ENCODE data around the gene CCKAR.
"Not testable (repeated sequence)": the region's sequence is repeated elsewhere in the genome, so short reads cannot be mapped to it uniquely, and the experiment has no call there.

CCKAR gene

GRCh38 chr4:26490111-26490959 lies at the start of gene CCKAR:
Gene CCKAR, minus strand, starts transcription at chr4:26490484. Its CDS starts 217 bp downstream, at chr4:26490267.
- DNase-seq (ENCODE audit: low read depth): no peak

- DNase-seq (ENCODE audit: low read depth): no peak
Measured at GRCh38 chr4:26533685-26534084, 43.4 kb upstream of the CCKAR start.

DNA sequence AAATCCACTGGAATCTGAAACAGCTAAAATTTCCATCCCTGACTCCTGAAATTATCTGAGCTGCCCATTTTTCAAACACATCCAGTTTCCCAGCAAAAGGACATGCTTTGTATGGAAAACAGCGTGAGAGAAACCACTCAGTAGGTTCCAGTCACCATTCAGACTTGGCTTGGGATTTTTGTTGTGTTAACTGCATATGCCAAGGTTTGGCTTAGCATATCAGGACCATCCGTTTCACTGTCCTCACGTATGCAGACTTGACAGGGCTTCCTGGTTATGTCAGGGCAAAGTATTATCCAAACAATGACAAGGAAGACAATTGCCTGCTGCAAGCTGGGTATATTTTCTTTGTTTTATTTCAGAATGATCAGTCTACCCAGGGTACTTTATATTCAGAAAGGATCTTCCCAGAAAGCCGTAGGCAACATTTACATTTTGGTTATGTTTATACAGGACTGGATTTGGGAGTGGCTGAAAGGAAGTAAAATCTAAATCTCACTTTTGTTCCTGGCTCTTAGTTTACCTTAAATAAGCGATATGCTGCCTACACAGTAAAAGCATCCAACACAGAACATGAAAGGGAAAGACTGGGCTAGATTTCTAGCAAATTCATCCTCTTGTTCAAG lies 41.3 kb upstream of the CCKAR start:
- DNase-seq (ENCODE audit: low read depth): no peak

GRCh38 chr4:26530099-26530498 lies 39.8 kb upstream of the CCKAR start:
- no peak for DNase-seq (ENCODE audit: low read depth)

DNA sequence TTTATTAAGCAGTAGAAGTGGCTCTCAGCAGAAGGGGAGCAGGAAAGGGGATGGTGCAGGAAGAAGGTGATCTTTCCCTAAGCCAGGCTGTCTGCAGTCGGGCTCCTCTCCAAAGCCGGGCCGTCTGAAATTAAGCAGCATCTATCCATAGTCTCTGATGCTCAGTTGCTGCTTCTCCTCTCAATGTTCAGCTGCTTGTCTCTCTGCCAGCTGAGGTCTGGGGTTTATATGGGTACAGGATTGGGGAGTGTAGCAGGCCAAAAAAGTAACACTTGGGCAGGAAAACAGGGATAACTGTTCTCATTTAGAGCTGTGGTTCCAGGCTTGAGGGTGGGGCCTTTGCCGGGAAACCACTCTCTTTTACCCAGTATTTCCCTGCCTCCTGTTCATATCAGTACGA lies 39.2 kb upstream of the CCKAR start:
- no peak for DNase-seq (ENCODE audit: low read depth)

DNA sequence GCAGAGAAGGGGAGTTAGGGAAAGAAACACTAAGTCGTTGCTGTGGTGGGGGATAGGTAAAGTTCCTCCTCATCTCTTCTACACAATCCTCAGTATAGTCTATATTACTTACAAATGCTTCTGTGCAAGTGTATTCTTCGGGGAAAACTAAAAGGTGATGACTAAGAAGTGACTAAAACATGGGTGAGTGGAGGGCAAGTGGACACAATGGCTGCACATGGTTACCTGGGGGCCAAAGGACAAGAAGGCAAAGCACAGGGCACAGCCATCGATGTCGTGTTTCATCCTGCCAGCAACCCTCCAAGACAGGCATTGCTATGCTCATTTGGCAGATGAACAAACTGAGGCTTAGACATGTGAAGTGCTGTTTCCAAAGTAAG lies 35.5 kb upstream of the CCKAR start:
- DNase-seq (ENCODE audit: low read depth): no peak

DNA sequence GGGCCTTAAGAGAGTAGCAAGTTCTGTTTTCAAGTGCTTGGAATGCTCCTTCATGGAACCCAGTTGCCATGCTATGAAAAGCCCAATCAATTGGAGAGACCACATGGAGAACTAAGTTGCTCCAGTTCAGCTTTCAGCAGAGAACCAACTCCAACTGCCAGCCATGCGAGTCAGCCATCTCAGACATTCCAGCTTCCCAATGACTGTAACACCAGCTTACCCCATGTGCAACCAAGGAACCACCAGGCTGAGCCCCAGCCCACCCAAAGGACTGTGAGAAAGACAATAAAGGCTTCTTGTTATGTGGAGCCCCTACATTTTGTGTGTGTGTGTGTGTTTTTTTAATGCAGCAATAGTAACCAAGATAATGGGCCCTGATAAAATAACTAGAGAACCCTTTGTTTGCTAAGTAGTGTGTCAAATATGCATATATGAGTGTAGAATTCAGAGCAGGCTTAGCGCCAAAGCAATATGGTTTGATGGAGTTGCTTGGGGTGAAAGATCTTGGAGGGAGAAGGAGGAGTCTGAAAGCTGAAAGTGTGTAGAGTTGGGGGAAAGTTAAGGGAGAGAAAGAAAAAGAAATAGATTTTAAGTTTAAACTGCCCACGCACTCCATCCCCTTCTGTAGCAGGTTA lies 35.0 kb upstream of the CCKAR start:
- DNase-seq (ENCODE audit: low read depth): peak; percentile 32

DNA sequence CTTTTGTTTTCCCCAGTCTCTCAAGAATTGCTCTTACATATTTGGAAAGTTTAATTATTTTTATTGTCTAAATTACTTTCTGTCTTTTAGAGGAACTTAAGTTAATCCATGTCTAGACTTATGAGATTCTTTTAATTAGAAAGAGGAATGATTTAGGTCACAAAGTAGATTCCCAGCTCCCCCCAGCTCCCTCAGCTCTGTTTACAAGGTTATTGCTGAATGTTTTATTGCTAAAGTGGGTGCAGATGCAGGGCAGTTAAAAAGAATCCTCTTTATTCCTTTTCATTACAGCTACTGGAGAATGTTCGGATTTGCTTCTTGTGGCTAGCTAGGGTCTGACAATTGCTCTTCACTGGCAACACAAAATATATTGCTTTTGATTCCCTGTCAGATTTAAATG lies 33.7 kb upstream of the CCKAR start:
- no peak for DNase-seq (ENCODE audit: low read depth)

DNA sequence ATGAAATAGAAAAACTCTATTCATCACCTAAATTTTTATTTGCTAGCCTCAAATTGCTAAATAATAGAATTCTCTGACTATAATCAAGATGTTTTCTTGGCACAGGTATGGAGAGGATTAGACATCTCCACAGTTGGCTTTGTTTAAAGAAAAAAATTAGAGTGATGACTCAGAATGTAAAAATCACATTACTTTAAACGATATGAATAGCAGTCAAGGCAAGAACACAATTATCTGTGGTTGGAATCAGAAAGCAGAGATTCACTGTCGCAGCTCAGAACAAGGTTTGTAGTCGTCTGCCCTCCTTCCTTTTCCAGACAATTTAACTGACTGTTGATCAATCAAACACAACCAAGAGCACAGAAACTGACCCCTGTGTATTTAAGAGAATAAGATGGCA lies 32.2 kb upstream of the CCKAR start:
- DNase-seq (ENCODE audit: low read depth): peak; percentile 14

DNA sequence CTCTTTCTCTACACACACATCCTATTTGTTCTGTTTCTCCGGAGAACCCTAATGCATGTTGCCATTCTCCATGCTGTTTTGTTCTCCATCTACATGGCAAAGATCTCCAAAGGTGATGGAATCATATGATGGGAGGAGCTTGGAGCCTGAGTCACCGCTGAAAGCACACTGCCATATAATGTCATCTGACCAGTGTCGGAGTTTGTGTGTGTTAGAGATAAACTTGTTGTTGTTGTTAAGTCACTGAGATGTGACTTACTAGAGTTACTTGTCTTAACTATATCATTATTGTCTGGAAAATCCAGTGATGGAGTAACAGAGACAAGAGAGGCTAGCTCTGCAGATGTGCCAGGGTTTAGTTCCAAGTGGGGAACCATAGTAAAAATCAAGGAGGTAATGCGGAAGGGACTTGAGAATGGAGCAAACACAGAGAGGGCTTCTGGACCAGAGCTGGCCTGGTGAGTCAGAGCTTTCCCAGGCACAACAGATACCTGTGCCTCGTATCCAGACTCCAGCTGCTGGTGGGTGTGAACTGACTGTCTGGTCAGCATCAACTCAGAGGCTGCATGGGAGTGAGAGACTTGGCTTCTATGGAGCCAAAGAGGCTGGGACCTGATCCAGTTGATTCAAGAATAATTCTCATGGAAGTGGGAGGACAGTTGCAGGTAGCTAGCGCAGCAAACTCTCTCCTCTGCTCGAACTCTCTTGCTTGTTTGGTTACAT lies 30.6 kb upstream of the CCKAR start:
- no peak for DNase-seq (ENCODE audit: low read depth)

GRCh38 chr4:26515936-26516335 lies 25.7 kb upstream of the CCKAR start:
- no peak for DNase-seq (ENCODE audit: low read depth)

- DNase-seq (ENCODE audit: low read depth): no peak
Measured at GRCh38 chr4:26510334-26510964, 20.2 kb upstream of the CCKAR start.

DNA sequence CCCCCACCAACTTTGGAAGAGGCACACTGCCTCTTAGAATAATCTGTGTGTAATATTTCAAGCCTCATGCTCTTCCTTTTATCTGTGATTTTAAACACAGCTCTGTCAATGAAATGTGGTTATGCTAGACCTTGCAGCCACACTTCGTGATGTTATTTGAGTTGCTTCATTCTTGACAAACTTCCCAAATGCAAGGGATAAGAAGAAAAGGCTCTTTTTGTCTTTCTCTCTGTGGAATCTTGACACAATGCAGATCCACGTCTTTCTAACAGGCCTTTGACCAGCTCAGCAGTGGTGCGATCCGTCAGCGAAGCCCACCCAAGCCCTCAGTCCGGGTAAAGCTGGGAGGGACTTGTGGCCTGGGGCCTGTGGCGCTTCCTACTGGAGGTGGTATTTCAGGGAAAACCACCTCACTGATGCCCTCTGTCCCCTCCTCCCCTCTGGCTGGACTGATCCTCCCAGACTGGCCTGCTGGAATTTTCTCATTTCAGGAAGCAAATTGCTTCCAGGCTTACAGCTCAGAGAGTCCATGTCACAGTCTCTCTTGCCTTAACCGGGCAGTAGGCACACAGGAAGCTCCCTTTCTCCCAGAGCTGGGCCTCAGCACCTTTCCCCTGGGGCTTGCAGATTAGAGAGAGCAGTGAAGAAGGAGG lies 19.5 kb upstream of the CCKAR start:
- no peak for DNase-seq (ENCODE audit: low read depth)

GRCh38 chr4:26507286-26507685 lies 17.0 kb upstream of the CCKAR start:
- DNase-seq (ENCODE audit: low read depth): no peak

DNA sequence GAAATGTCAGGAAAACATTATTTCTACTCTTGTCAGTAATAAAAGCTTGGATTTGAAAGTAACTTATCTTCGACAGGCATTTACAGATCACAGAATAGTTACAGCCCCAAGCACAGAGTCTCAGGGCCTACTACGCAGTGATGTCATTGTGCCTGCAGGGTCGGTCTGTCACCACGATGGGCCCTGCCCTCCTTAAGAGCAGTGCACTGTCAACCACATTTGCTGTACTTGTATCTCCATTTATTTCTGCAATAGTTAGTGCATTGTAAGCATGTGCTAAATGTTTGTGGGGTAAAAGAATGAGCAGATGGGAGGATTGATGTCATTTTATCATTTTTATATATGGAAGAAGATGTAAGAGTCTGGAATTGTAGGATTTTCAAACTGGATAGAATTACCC lies 13.6 kb upstream of the CCKAR start:
- no peak for DNase-seq (ENCODE audit: low read depth)

DNA sequence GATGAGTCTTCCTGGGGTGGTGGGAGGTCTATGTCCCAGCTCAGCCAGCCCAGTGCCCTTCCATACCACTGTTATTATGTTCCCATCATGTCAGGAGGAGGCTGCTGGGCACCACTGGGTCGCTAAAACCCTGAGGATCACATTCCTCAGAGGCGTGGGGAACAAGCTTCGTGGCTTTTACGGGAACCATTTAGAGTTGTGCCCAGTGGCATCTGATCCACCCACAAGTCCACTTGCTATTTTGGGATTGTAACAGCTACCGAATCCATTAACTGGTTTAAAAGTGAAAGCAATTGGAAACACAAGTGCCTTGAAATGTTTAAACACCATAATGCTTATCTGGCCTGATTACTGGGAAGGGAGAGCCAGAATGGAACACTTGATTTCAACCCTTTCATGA lies 13.1 kb upstream of the CCKAR start:
- no peak for DNase-seq (ENCODE audit: low read depth)

- not testable (repeated sequence) for DNase-seq (ENCODE audit: low read depth)
Measured at GRCh38 chr4:26500565-26500999, 10.3 kb upstream of the CCKAR start.

- DNase-seq (ENCODE audit: low read depth): no peak
Measured at GRCh38 chr4:26496207-26496783, 6.0 kb upstream of the CCKAR start.

DNA sequence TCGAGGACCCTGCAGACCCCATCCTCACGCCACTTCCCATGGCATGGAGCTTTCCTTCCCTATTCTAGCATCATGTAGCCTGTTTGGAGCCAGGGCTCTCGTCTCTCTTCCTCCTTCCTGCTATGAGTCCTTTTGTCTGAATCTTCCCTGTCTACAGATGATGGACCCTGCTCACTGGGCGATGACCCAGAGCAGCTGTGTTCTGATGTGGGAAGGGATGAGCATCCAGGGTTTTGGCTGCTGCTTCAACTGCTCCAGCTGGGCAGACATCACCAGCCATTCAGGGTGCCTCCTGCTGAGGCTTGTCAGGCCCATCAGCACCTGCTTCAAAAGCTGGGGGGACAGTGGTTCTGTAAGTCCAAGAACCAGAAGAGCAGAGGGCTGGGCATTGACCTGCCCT lies 3.2 kb upstream of the CCKAR start:
- DNase-seq (ENCODE audit: low read depth): no peak

- DNase-seq (ENCODE audit: low read depth): no peak
Measured at GRCh38 chr4:26491449-26492170, 1.3 kb upstream of the CCKAR start.

DNA sequence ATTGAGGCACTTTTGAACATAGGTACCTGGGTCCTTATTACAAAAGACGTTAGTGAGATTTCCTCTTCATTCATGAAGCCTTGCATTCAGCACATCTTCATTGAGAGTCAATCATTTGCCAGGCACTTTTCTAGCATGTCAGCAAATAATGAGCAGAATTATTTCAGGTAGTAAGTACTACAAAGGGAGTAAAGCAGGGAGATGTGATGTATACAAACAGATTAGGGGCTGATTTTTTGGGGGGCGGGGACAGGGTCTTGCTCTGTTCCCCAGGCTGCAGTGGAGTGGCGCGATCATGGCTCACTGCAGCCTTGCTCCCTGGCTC lies 638 bp upstream of the CCKAR start:
- no peak for DNase-seq (ENCODE audit: low read depth)

All from HS-5 (cell line).